HL-60 (cell line): ENCODE measurements around the gene KCNMA1.

Experiments
- DNase-seq, 2 experiments: peaks; one replicate each; pipeline ENCODE4 v3.0.0-alpha.2; 2010 to 2020; ENCODE audit warnings: low read depth in 1 of 2, low spot score in 1 of 2
- H3K27ac ChIP-seq: fragments of 250-450 bp; sonication (Bioruptor Pico); replicated peaks from 2 replicates; pipeline ENCODE4 v1.5.1; 2020; ENCODE audit warnings: mild to moderate bottlenecking, moderate library complexity
- H3K27me3 ChIP-seq: fragments of 250-450 bp; sonication (Bioruptor Pico); 2 replicates; pipeline ENCODE4 v1.5.1; 2021; ENCODE audit warnings: mild to moderate bottlenecking, moderate library complexity; ENCODE audit not compliant: insufficient read depth, poor library complexity, severe bottlenecking
- H3K4me3 ChIP-seq: replicated peaks from 2 replicates; pipeline ENCODE4 v1.5.1; 2011; ENCODE audit warnings: mild to moderate bottlenecking, control low read depth, low read length; ENCODE audit not compliant: insufficient read depth
- GABPA ChIP-seq: IDR thresholded peaks from 2 replicates; pipeline ENCODE4 v1.6.1; 2012; ENCODE audit warnings: low read depth
- POLR2AphosphoS5 ChIP-seq: IDR thresholded peaks from 2 replicates; pipeline ENCODE4 v1.6.1; 2012; ENCODE audit warnings: low read depth
- SPI1 ChIP-seq: IDR thresholded peaks from 2 replicates; pipeline ENCODE4 v1.6.1; 2012; ENCODE audit warnings: low read depth, mild to moderate bottlenecking, borderline replicate concordance
- TF ChIP-seq, protein P1 (sequence below): IDR thresholded peaks from 2 replicates; pipeline ENCODE4 v1.6.1; 2012; ENCODE audit warnings: low read depth; ENCODE audit not compliant: insufficient replicate concordance
- TF ChIP-seq, protein P2 (sequence below): IDR thresholded peaks from one replicate; pipeline ENCODE4 v1.5.1; 2011; ENCODE audit warnings: low read length, control low read depth, inconsistent platforms; ENCODE audit not compliant: insufficient read depth

The KCNMA1 gene

DNA sequence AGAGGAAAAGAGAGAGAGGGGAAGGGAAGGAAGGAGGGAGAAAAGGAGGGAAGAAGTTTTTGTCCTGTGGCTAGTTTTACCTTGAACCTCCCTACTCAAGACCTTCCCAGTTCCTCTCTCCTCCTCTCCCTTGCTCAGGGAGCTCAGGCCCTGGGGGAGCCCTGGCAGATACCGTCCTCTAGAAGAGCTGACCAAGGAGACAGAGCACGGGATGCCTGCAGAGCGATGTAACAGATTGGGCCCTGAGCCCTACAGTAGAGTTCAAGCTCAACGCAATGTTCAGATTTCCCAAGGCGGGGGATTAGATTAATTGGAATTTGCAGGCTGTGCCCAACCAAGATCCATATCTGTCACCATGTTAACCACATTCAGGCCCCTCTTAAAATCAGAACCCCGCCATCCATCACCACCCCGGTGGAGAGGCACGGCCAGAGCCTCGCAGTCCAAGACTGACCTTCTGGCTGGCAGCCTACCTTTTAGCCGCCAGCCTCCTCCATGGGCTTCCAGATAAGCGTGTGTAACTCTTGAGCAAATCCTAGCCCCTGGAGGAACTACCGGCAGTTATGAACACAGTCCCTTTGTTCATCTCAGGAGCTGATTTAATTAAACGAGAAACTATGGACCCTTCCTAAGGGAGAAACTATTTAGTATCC is 70.6 kb downstream of the KCNMA1 start:
- H3K27me3 ChIP-seq = peaks cover 2% of the 10 kb centered on the region
- no peak overlapping the region for H3K27ac ChIP-seq
- TF ChIP-seq POLR2AphosphoS5 = no peak
- TF ChIP-seq, protein P1, sequence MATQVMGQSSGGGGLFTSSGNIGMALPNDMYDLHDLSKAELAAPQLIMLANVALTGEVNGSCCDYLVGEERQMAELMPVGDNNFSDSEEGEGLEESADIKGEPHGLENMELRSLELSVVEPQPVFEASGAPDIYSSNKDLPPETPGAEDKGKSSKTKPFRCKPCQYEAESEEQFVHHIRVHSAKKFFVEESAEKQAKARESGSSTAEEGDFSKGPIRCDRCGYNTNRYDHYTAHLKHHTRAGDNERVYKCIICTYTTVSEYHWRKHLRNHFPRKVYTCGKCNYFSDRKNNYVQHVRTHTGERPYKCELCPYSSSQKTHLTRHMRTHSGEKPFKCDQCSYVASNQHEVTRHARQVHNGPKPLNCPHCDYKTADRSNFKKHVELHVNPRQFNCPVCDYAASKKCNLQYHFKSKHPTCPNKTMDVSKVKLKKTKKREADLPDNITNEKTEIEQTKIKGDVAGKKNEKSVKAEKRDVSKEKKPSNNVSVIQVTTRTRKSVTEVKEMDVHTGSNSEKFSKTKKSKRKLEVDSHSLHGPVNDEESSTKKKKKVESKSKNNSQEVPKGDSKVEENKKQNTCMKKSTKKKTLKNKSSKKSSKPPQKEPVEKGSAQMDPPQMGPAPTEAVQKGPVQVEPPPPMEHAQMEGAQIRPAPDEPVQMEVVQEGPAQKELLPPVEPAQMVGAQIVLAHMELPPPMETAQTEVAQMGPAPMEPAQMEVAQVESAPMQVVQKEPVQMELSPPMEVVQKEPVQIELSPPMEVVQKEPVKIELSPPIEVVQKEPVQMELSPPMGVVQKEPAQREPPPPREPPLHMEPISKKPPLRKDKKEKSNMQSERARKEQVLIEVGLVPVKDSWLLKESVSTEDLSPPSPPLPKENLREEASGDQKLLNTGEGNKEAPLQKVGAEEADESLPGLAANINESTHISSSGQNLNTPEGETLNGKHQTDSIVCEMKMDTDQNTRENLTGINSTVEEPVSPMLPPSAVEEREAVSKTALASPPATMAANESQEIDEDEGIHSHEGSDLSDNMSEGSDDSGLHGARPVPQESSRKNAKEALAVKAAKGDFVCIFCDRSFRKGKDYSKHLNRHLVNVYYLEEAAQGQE = no peak
- H3K4me3 ChIP-seq = no peak overlapping the region
- DNase-seq = no peak

DNA sequence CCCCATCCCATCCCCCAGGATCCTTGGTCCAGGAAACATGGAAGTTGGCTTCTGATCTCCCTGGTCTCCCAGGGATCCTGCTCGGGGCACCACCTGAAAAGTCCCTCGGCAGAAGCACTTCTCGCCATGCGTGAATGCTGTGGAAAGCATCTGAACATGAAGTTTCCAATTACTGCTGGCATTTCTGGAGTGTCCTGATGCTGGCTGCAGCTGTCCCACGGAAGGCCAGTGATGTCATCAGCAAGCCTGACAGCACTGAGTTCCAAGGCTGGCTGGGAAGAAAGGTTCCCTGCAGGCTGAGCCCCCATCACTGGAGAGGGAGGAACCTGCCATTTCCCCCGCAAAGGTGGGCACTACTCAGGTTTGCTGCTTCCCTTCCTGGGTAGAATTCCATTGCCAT is 71.4 kb downstream of the KCNMA1 start:
- TF ChIP-seq, protein P2, sequence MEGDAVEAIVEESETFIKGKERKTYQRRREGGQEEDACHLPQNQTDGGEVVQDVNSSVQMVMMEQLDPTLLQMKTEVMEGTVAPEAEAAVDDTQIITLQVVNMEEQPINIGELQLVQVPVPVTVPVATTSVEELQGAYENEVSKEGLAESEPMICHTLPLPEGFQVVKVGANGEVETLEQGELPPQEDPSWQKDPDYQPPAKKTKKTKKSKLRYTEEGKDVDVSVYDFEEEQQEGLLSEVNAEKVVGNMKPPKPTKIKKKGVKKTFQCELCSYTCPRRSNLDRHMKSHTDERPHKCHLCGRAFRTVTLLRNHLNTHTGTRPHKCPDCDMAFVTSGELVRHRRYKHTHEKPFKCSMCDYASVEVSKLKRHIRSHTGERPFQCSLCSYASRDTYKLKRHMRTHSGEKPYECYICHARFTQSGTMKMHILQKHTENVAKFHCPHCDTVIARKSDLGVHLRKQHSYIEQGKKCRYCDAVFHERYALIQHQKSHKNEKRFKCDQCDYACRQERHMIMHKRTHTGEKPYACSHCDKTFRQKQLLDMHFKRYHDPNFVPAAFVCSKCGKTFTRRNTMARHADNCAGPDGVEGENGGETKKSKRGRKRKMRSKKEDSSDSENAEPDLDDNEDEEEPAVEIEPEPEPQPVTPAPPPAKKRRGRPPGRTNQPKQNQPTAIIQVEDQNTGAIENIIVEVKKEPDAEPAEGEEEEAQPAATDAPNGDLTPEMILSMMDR = no peak
- TF ChIP-seq, protein P1 = no peak
- TF ChIP-seq GABPA = no peak
- no peak for TF ChIP-seq SPI1
- TF ChIP-seq POLR2AphosphoS5 = no peak
- Histone ChIP-seq H3K4me3 (no peak overlapping the region), H3K27ac (no peak overlapping the region), H3K27me3 (peaks cover 2% of the 10 kb centered on the region)
- DNase-seq = no peak

DNA sequence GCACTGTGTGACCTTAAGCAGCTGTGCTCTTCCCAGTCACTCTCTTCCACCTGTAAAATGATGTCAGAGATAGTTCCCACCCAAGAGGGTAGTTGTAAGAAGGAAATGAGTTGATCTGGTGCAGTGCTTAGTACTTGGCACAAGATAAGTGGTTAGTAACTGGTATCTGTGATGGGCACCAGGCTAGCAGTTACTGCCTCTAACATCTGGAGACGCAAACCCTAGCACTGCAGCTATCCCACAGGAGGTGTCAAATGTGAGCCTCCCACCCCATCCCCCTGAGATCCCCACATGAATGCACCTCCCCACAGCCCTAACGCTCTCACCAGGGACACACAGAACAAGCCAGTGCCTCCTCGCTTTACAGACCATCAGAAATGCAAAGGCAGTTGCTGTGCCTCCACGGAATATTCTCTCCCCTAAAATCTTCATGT is 72.0 kb downstream of the KCNMA1 start:
- H3K27ac ChIP-seq = no peak overlapping the region

More for the DNA sequence above, 72.0 kb downstream of the KCNMA1 start:
- TF ChIP-seq, protein P1 = no peak
- TF ChIP-seq, protein P2 = no peak
- TF ChIP-seq POLR2AphosphoS5 = no peak
- TF ChIP-seq SPI1 = no peak
- TF ChIP-seq GABPA = no peak
- DNase-seq = no peak
- Histone ChIP-seq H3K4me3 (no peak overlapping the region), H3K27me3 (peaks cover 2% of the 10 kb centered on the region)
